OCI-LY3 (cell line): ENCODE data around the gene PLCL1.

Experiments used
- CTCF ChIP-seq: fragments of 200-600, 300-600 bp; sonication (generic); IDR thresholded peaks from 2 replicates; pipeline ENCODE4 v1.5.1; 2014; ENCODE audit warnings: antibody characterized with exemption, low read length, low read depth
- EZH2phosphoT487 ChIP-seq: fragments of 200-600 bp; shearing (Covaris generic); IDR thresholded peaks from 2 replicates; pipeline ENCODE4 v1.6.1; 2018; ENCODE audit warnings: antibody characterized with exemption, mixed run types, low read depth

- TF ChIP-seq CTCF (no peak), EZH2phosphoT487 (no peak)
These were observed 120.1 kb downstream of the PLCL1 start for GRCh38 chr2:197924483-197924882.
